K562 (cell line): ENCODE measurements around the gene SCT. TPM values are rescaled to one million over a fixed set of nuclear protein-coding genes. Genes with fewer than 3 reads are reported as not detected.

Experiments
- AFF1 ChIP-seq, 2 experiments: fragments of 450-650 bp; IDR thresholded peaks; 2 replicates each; pipeline ENCODE4 v1.6.1; 2018; ENCODE audit warnings: mild to moderate bottlenecking in 2 of 2, low read depth in 1 of 2; ENCODE audit not compliant: partially characterized antibody in 2 of 2
- BACH1 ChIP-seq: fragments of 200-800 bp; sonication (Bioruptor generic); IDR thresholded peaks from 2 replicates; pipeline ENCODE4 v1.6.1; 2016; ENCODE audit warnings: missing genetic modification characterization, missing compliant biosample characterization
- BRD9 ChIP-seq: fragments of 450-650 bp; IDR thresholded peaks from 2 replicates; pipeline ENCODE4 v1.6.1; 2018; ENCODE audit warnings: low read depth; ENCODE audit not compliant: partially characterized antibody
- CBX3 ChIP-seq, 2 experiments: IDR thresholded peaks; 1 replicate in 1 of 2; 2 replicates in 1 of 2; pipeline ENCODE4 v1.6.1; 2012; ENCODE audit warnings: inconsistent platforms in 2 of 2, low read length in 2 of 2, borderline replicate concordance in 1 of 2, control low read depth in 1 of 2
- FUS ChIP-seq: fragments of 200-400 bp; formaldehyde crosslinking; optimal IDR thresholded peaks from 2 replicates; pipeline ENCODE3; 2017; ENCODE audit warnings: low read depth, low read length
- KAT8 ChIP-seq: fragments of 450-650 bp; IDR thresholded peaks from 2 replicates; pipeline ENCODE4 v1.6.1; 2016; ENCODE audit warnings: low read depth, mild to moderate bottlenecking
- MAFG ChIP-seq: fragments of 450-650 bp; conservative IDR thresholded peaks from 2 replicates; pipeline ENCODE4 v1.6.1; 2016; ENCODE audit warnings: missing genetic modification characterization, missing compliant biosample characterization
- MITF ChIP-seq: IDR thresholded peaks from 2 replicates; pipeline ENCODE4 v1.6.1; 2014; ENCODE audit warnings: antibody characterized with exemption
- NFE2 ChIP-seq: IDR thresholded peaks from 2 replicates; pipeline ENCODE4 v1.6.1; 2014; ENCODE audit warnings: antibody characterized with exemption, low read depth
- NR2C2 ChIP-seq, 2 experiments: fragments of 200-800 bp in 1 of 2; sonication (Bioruptor generic) in 1 of 2; sonication (generic) in 1 of 2; formaldehyde crosslinking in 1 of 2; IDR thresholded peaks; 2 replicates each; pipeline versions ENCODE4 v1.6.1 to v1.8.0; 2016 to 2022; ENCODE audit warnings: mild to moderate bottlenecking in 1 of 2, missing compliant biosample characterization in 1 of 2, missing genetic modification characterization in 1 of 2, missing genetic modification reagents in 1 of 2
- PHF8 ChIP-seq: fragments of 200-600 bp; sonication (generic); IDR thresholded peaks from 2 replicates; pipeline ENCODE4 v1.6.1; 2012; ENCODE audit warnings: mixed run types, mild to moderate bottlenecking, inconsistent platforms, low read length, moderate library complexity, borderline replicate concordance
- PKNOX1 ChIP-seq: fragments of 450-650 bp; IDR thresholded peaks from 2 replicates; pipeline ENCODE4 v1.6.1; 2016
- SMARCA4 ChIP-seq: fragments of 450-650 bp; IDR thresholded peaks from 2 replicates; pipeline ENCODE4 v1.6.1; 2016
- SUPT5H ChIP-seq: fragments of 450-650 bp; IDR thresholded peaks from 2 replicates; pipeline ENCODE4 v1.6.1; 2016
- XRCC3 ChIP-seq: fragments of 450-650 bp; IDR thresholded peaks from 2 replicates; pipeline ENCODE4 v1.6.1; 2017; ENCODE audit warnings: mild to moderate bottlenecking, moderate library complexity
- ZBTB17 ChIP-seq: fragments of 450-650 bp; formaldehyde crosslinking; IDR thresholded peaks from 2 replicates; pipeline ENCODE4 v1.4.0; 2020; ENCODE audit warnings: mild to moderate bottlenecking
- ZC3H4 ChIP-seq: sonication (generic); formaldehyde crosslinking; IDR thresholded peaks from 2 replicates; pipeline ENCODE4 v1.9.0; 2021; ENCODE audit warnings: missing genetic modification reagents, borderline replicate concordance
- ZKSCAN8 ChIP-seq: fragments of 200-800 bp; sonication (Bioruptor generic); IDR thresholded peaks from 2 replicates; pipeline ENCODE4 v1.6.1; 2016; ENCODE audit warnings: missing genetic modification characterization, missing compliant biosample characterization
- ZNF197 ChIP-seq: fragments of 200-800 bp; sonication (Bioruptor generic); IDR thresholded peaks from 2 replicates; pipeline ENCODE4 v1.6.1; 2016; ENCODE audit warnings: low read depth, missing genetic modification characterization, missing compliant biosample characterization
- ZNF436 ChIP-seq: fragments of 250-450, 450-650 bp; sonication (Bioruptor Pico); formaldehyde crosslinking; IDR thresholded peaks from 2 replicates; pipeline ENCODE4 v1.7.0; 2020; ENCODE audit warnings: mild to moderate bottlenecking
- ZNF584 ChIP-seq: fragments of 200-800 bp; sonication (Bioruptor generic); IDR thresholded peaks from 2 replicates; pipeline ENCODE4 v1.6.1; 2016; ENCODE audit warnings: low read depth, mild to moderate bottlenecking, missing genetic modification characterization, missing compliant biosample characterization
- ZNF644 ChIP-seq: fragments of 200-800 bp; sonication (Bioruptor generic); IDR thresholded peaks from 2 replicates; pipeline ENCODE4 v1.6.1; 2016; ENCODE audit warnings: low read depth, missing genetic modification characterization, missing compliant biosample characterization
- ZNF766 ChIP-seq: fragments of 200-800 bp; sonication (Bioruptor generic); conservative IDR thresholded peaks from 2 replicates; pipeline ENCODE4 v1.6.1; 2016; ENCODE audit warnings: missing genetic modification characterization, missing compliant biosample characterization
- polyA plus RNA-seq, 8 experiments: library from polyadenylated mRNA; depleted of rRNA in 4 of 8; stranded (reverse) in 5 of 8; unstranded in 3 of 8; fragments of >200 nt; fragmentation: Nextera tagmentation in 2 of 8; fragmentation: Illumina TruSeq in 1 of 8; extraction: Ambion mirVana in 2 of 8; extraction: Trizol in 1 of 8; gene quantifications; 2 replicates each; pipeline versions ENCODE4 v1.2.1 to v1.2.3, GENCODE V29; 2011 to 2014; ENCODE audit warnings: inconsistent platforms in 1 of 8, missing spikeins in 1 of 8
- total RNA-seq, 7 experiments: library from RNA; depleted of rRNA in 6 of 7; stranded (reverse); fragments of >200 nt in 6 of 7; fragmentation: Illumina TruSeq in 2 of 7; extraction: Trizol in 2 of 7; gene quantifications; 2 replicates each; pipeline versions ENCODE4 v1.2.1 to v1.2.3, GENCODE V29; 2011 to 2021; ENCODE audit warnings: low replicate concordance in 1 of 7

SCT gene
- total and polyA plus RNA-seq, 9 of the 15 experiments (the other 6 are each of a cell fraction or from before 2014, with no cell fraction given) = not detected

- peak; percentile 85 for TF ChIP-seq ZNF766 (CRISPR knock-in tag)
- peak; percentile 97 for TF ChIP-seq NFE2
- TF ChIP-seq BACH1 (tag) = peak; percentile 89
- 0 out of 2 replicates have a peak, but pooled peaks have one; percentile 33 for TF ChIP-seq PKNOX1
- peak; percentile 61 for TF ChIP-seq BRD9
- TF ChIP-seq ZBTB17 (CRISPR knock-in tag) = 0 out of 2 replicates have a peak, but pooled peaks have one; percentile 62
- TF ChIP-seq SUPT5H = peak; percentile 32; the same call in 1 of the 2 replicates
- TF ChIP-seq SMARCA4 = peak; percentile 68
- no peak for TF ChIP-seq KAT8
- TF ChIP-seq XRCC3 = no peak
- TF ChIP-seq ZNF644 (tag) = peak; percentile 55; the same call in 1 of the 2 replicates
- no peak for TF ChIP-seq MITF
- no peak for TF ChIP-seq ZC3H4 (CRISPR knock-in tag)
- TF ChIP-seq ZNF197 (CRISPR knock-in tag) = 0 out of 2 replicates have a peak, but pooled peaks have one; percentile 75
- no peak for TF ChIP-seq CBX3 (IDR thresholded peaks at IDR 0.05; ENCODE audit: borderline replicate concordance in 1 of 2, low read length in 2 of 2)
- no peak for TF ChIP-seq FUS
- peak in 1 of 2 experiments; percentile 28 for TF ChIP-seq AFF1 (IDR thresholded peaks at IDR 0.05; ENCODE audit: low read depth in 1 of 2, partially characterized antibody in 2 of 2)
- 0 out of 2 replicates have a peak, but pooled peaks have one; percentile 50 for TF ChIP-seq ZNF584 (CRISPR knock-in tag)
- peak; percentile 75; the same call in 1 of the 2 replicates for TF ChIP-seq ZKSCAN8 (CRISPR knock-in tag)
- no peak for TF ChIP-seq NR2C2 (CRISPR knock-in tag; IDR thresholded peaks at IDR 0.05)
- TF ChIP-seq NR2C2 (tag; IDR thresholded peaks at IDR 0.05) = peak; percentile 81
- TF ChIP-seq MAFG (tag) = peak; percentile 95
- no peak for TF ChIP-seq ZNF436
- peak; percentile 38; the same call in 1 of the 2 replicates for TF ChIP-seq PHF8
Measured at GRCh38 chr11:665704-666281, 38.8 kb upstream of the SCT start (continued).
